Measurements from ENCODE around the gene RRP15. TPM values are rescaled to one million over a fixed set of nuclear protein-coding genes. Genes with fewer than 3 reads are reported as not detected.
A peak's percentile ranks its signal among the peaks of the same experiment; 100 is the strongest.

RRP15 gene
- total and polyA plus RNA-seq, 2 experiments from 2014 or later = 5.4 to 25.5 TPM

DNA sequence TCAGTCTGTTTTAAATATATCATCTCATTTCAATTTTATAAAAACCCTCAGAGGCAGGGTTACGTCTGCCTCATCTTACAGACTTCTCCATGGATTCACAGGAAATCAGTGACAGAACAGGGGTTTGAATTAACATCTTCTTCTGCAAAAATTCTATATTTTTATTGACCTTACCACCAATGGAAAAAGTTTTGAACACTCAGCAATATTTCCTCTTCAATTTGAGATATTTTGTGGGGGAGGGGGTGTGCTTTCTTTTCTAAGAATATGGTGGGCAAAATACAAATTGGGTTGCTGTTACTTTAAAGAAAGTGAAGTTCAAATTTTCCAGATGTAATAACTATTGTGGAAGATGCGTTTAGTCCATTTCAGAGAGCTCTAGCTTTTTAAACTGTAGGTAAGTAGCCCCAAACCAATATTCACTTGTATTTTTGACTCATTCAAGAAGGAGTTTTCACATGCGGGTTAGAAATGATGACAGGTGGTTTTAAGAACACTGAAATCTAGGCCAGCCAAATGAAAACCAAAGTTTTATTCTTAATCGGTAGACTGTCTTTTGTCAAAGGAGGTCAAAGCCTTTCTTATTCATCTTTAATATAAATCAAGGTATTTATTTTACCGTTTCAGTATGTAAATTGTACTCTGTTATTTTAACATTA is 77.5 kb downstream of the RRP15 start:
- DNase-seq = no peak
- H3K36me3 ChIP-seq (ENCODE audit: low read depth) = no peaks in the 10 kb centered on the region
- H3K27ac ChIP-seq = no peak overlapping the region
- H4K20me1 ChIP-seq (ENCODE audit: insufficient read depth) = no peaks in the 10 kb centered on the region
- no peak overlapping the region for H3K9ac ChIP-seq
- no peaks in the 10 kb centered on the region for H3K9me3 ChIP-seq (ENCODE audit: low read depth)
- WGBS, 2 experiments (ENCODE audit: low coverage in 1 of 2, low lambda C conversion rate in 2 of 2, missing lambda C conversion rate in 2 of 2) = 94 to 95% methylated on average over 5 of the region's 5 CpGs
- H3K79me2 ChIP-seq (ENCODE audit: insufficient read depth) = no peaks in the 10 kb centered on the region
- no peaks in the 10 kb centered on the region for H3K9me2 ChIP-seq (ENCODE audit: insufficient read depth)
- H2AFZ ChIP-seq = no peak overlapping the region
- no peak overlapping the region for H3K4me3 ChIP-seq
- H3K4me2 ChIP-seq (ENCODE audit: unreplicated experiment) = no peak overlapping the region
- in situ Hi-C loops (cut with MboI) = loop anchor here (10.0 kb wide), 1 partner anchor 162 kb away; no protein-coding TSS in a partner anchor
- peaks cover 12% of the 10 kb centered on the region for H3K4me1 ChIP-seq (ENCODE audit: insufficient read depth)
- no peak for TF ChIP-seq EZH2 (IDR thresholded peaks at IDR 0.05; ENCODE audit: insufficient read depth, poor library complexity, severe bottlenecking)
- TF ChIP-seq EZH2phosphoT487 (IDR thresholded peaks at IDR 0.05; ENCODE audit: insufficient read depth, low read depth) = no peak
- H3F3A ChIP-seq (ENCODE audit: insufficient read depth) = no peaks in the 10 kb centered on the region
- no peaks in the 10 kb centered on the region for H3K27me3 ChIP-seq (replicated peaks; ENCODE audit: insufficient read depth)

DNA sequence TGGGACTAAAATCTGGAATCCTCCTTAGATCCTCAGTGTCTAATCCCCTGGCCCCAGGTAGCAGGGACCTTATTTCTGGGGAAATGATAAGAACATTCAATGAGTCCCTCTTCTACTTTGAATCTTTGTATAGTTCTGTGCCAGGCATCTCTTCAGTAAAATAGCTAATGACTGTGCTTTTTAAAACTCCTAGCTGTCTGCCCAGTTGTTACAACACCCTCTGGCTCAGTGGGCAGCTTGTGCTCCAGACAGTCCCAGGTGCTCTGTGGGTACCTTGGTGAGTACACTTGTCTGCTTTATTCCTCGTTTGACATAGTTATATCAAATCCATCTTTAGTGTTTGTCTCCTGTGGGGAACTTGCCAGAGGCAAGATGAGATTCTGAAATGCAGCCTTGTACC is 78.0 kb downstream of the RRP15 start:
- no peak overlapping the region for H3K4me3 ChIP-seq
- no peaks in the 10 kb centered on the region for H3K9me3 ChIP-seq (ENCODE audit: low read depth)
- peaks cover 12% of the 10 kb centered on the region for H3K4me1 ChIP-seq (ENCODE audit: insufficient read depth)
- H3K79me2 ChIP-seq (ENCODE audit: insufficient read depth) = no peaks in the 10 kb centered on the region
- H3K9ac ChIP-seq = no peak overlapping the region
- in situ Hi-C loops (cut with MboI) = loop anchor here (10.0 kb wide), 1 partner anchor 162 kb away; no protein-coding TSS in a partner anchor
- no peak overlapping the region for H3K4me2 ChIP-seq (ENCODE audit: unreplicated experiment)
- 78% methylated on average over 1 of the region's 1 CpG for WGBS, 2 experiments (ENCODE audit: low coverage in 1 of 2, low lambda C conversion rate in 2 of 2, missing lambda C conversion rate in 2 of 2)
- H3K36me3 ChIP-seq (ENCODE audit: low read depth) = no peaks in the 10 kb centered on the region
- H3K9me2 ChIP-seq (ENCODE audit: insufficient read depth) = no peaks in the 10 kb centered on the region
- H2AFZ ChIP-seq = no peak overlapping the region
- no peak overlapping the region for H3K27ac ChIP-seq
- H3K27me3 ChIP-seq (replicated peaks; ENCODE audit: insufficient read depth) = no peaks in the 10 kb centered on the region
- TF ChIP-seq EZH2 (IDR thresholded peaks at IDR 0.05; ENCODE audit: insufficient read depth, poor library complexity, severe bottlenecking) (no peak), EZH2phosphoT487 (IDR thresholded peaks at IDR 0.05; ENCODE audit: insufficient read depth, low read depth) (no peak)
- H3F3A ChIP-seq (ENCODE audit: insufficient read depth) = no peaks in the 10 kb centered on the region
- H4K20me1 ChIP-seq (ENCODE audit: insufficient read depth) = no peaks in the 10 kb centered on the region
- DNase-seq = no peak

DNA sequence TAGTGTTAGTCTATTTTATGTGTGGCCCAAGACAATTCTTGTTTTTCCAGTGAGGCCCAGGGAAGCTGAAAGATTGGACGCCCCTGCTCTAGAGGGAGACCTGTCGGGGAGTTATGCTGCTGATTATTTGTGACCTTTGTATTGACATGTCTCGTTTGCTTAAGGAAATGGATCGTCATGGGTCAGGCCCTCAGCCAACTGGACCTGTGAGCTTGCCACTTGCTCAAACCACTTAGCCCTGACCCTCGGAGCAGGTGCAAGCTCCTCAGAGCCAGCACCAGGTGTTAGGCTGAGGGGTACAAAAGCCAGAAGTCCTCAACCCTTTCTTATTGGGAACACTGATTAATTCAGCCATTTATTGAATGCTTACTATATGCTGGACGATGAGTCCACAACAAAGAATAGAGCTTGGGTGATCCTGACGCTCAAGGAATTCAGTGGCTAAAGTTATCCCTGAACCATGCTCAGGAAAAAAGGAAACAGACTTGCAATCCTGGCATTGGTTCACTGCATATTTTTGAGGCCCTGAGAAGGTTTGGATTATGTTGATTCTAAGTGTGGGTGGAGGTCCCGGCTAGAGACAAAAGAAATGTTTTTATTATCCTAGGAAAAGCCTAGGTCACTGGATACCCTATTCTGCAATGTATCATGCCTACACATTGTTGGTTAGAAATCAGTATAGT is 79.1 kb downstream of the RRP15 start:
- in situ Hi-C loops (cut with MboI) = loop anchor here (10.0 kb wide), 1 partner anchor 161 kb away; no protein-coding TSS in a partner anchor
- Histone ChIP-seq H3K4me3 (no peak overlapping the region), H4K20me1 (ENCODE audit: insufficient read depth) (no peaks in the 10 kb centered on the region), H3K36me3 (ENCODE audit: low read depth) (no peaks in the 10 kb centered on the region), H3K27ac (no peak overlapping the region), H3K9ac (no peak overlapping the region), H3K27me3 (replicated peaks; ENCODE audit: insufficient read depth) (no peaks in the 10 kb centered on the region), H3K4me1 (ENCODE audit: insufficient read depth) (peaks cover 12% of the 10 kb centered on the region), H2AFZ (no peak overlapping the region), H3K9me2 (ENCODE audit: insufficient read depth) (no peaks in the 10 kb centered on the region), H3F3A (ENCODE audit: insufficient read depth) (no peaks in the 10 kb centered on the region), H3K4me2 (ENCODE audit: unreplicated experiment) (no peak overlapping the region), H3K79me2 (ENCODE audit: insufficient read depth) (no peaks in the 10 kb centered on the region), H3K9me3 (ENCODE audit: low read depth) (no peaks in the 10 kb centered on the region)
- TF ChIP-seq EZH2 (IDR thresholded peaks at IDR 0.05; ENCODE audit: insufficient read depth, poor library complexity, severe bottlenecking) (no peak), EZH2phosphoT487 (IDR thresholded peaks at IDR 0.05; ENCODE audit: insufficient read depth, low read depth) (no peak)
- WGBS, 2 experiments (ENCODE audit: low coverage in 1 of 2, low lambda C conversion rate in 2 of 2, missing lambda C conversion rate in 2 of 2) = 89 to 90% methylated on average over 8 of the region's 8 CpGs
- no peak for DNase-seq

GRCh38 chr1:218365226-218365999 is 80.3 kb downstream of the RRP15 start:
- Histone ChIP-seq H3K4me1 (ENCODE audit: insufficient read depth) (peaks cover 24% of the 10 kb centered on the region), H3K9me3 (ENCODE audit: low read depth) (no peaks in the 10 kb centered on the region), H3K36me3 (ENCODE audit: low read depth) (no peaks in the 10 kb centered on the region), H2AFZ (no peak overlapping the region), H3K9ac (no peak overlapping the region), H3K4me3 (no peak overlapping the region), H3K27me3 (replicated peaks; ENCODE audit: insufficient read depth) (no peaks in the 10 kb centered on the region), H3K79me2 (ENCODE audit: insufficient read depth) (no peaks in the 10 kb centered on the region), H3K4me2 (ENCODE audit: unreplicated experiment) (no peak overlapping the region), H4K20me1 (ENCODE audit: insufficient read depth) (no peaks in the 10 kb centered on the region), H3K27ac (no peak overlapping the region), H3F3A (ENCODE audit: insufficient read depth) (peaks cover 12% of the 10 kb centered on the region), H3K9me2 (ENCODE audit: insufficient read depth) (no peaks in the 10 kb centered on the region)
- TF ChIP-seq EZH2 (IDR thresholded peaks at IDR 0.05; ENCODE audit: insufficient read depth, poor library complexity, severe bottlenecking) (no peak), EZH2phosphoT487 (IDR thresholded peaks at IDR 0.05; ENCODE audit: insufficient read depth, low read depth) (no peak)
- peak; percentile 61 for DNase-seq
- in situ Hi-C loops (cut with MboI) = loop anchor here (10.0 kb wide), 1 partner anchor 159 kb away; no protein-coding TSS in a partner anchor
- WGBS, 2 experiments (ENCODE audit: low coverage in 1 of 2, low lambda C conversion rate in 2 of 2, missing lambda C conversion rate in 2 of 2) = 54 to 57% methylated on average over 15 of the region's 15 CpGs

Measured in GM23248 (cell line).